ENCODE measurements around the gene PKIG. TPM values are rescaled to one million over a fixed set of nuclear protein-coding genes. Genes with fewer than 3 reads are reported as not detected.
A peak's percentile ranks its signal among the peaks of the same experiment; 100 is the strongest.

Gene PKIG
- total and polyA plus RNA-seq, 9 donors: 37.0 to 114 (median 49.9) TPM

- Histone ChIP-seq H3K4me3 (no peak overlapping the region), H3K27me3 (no peaks in the 10 kb centered on the region), H3K4me1 (ENCODE audit: insufficient read depth) (peaks cover 2% of the 10 kb centered on the region), H3K27ac (no peak overlapping the region), H3K9me3 (no peaks in the 10 kb centered on the region), H3K36me3 (no peaks in the 10 kb centered on the region)
- TF ChIP-seq EP300 (IDR thresholded peaks at IDR 0.05) (no peak), CTCF (IDR thresholded peaks at IDR 0.05) (no peak), POLR2A (IDR thresholded peaks at IDR 0.05) (no peak)
- DNase-seq: no peak
- intact Hi-C loops (cut with DNase I): no loop called here
- 47 to 66% (median 57%) methylated on average over 1 of the region's 1 CpG for WGBS, 3 donors
Measured at GRCh38 chr20:44537993-44538392, 44.4 kb upstream of the PKIG start.

- H3K9me3 ChIP-seq: no peaks in the 10 kb centered on the region
- TF ChIP-seq EP300 (IDR thresholded peaks at IDR 0.05) (no peak), POLR2A (IDR thresholded peaks at IDR 0.05) (no peak), CTCF (IDR thresholded peaks at IDR 0.05) (no peak)
- no peaks in the 10 kb centered on the region for H3K36me3 ChIP-seq
- no peak for DNase-seq
- H3K4me3 ChIP-seq: no peak overlapping the region
- no peak overlapping the region for H3K27ac ChIP-seq
- H3K4me1 ChIP-seq (ENCODE audit: insufficient read depth): peaks cover 2% of the 10 kb centered on the region
- intact Hi-C loops (cut with DNase I): loop anchor here in 1 of 4 donors (10.0 kb wide), 1 partner anchor 64 kb away; no protein-coding TSS in a partner anchor
- 63 to 74% (median 67%) methylated on average over 6 of the region's 6 CpGs for WGBS, 3 donors
- no peaks in the 10 kb centered on the region for H3K27me3 ChIP-seq
Measured at GRCh38 chr20:44540834-44541233, 41.5 kb upstream of the PKIG start.

GRCh38 chr20:44541992-44542391 is 40.4 kb upstream of the PKIG start:
- Histone ChIP-seq H3K9me3 (no peaks in the 10 kb centered on the region), H3K27ac (peak overlapping the region in 1 of 2 donors; percentile 23), H3K36me3 (no peaks in the 10 kb centered on the region), H3K4me1 (ENCODE audit: insufficient read depth) (peaks cover 2% of the 10 kb centered on the region), H3K4me3 (no peak overlapping the region), H3K27me3 (no peaks in the 10 kb centered on the region)
- DNase-seq: no peak
- 20 to 26% (median 25%) methylated on average over 4 of the region's 4 CpGs for WGBS, 3 donors
- intact Hi-C loops (cut with DNase I): loop anchor here in 1 of 4 donors (10.0 kb wide), 1 partner anchor 63 kb away; no protein-coding TSS in a partner anchor
- no peak for TF ChIP-seq CTCF (IDR thresholded peaks at IDR 0.05)
- TF ChIP-seq EP300 (IDR thresholded peaks at IDR 0.05): no peak
- no peak for TF ChIP-seq POLR2A (IDR thresholded peaks at IDR 0.05)

- DNase-seq: no peak
- H3K4me1 ChIP-seq (ENCODE audit: insufficient read depth): peaks cover 5% of the 10 kb centered on the region
- H3K36me3 ChIP-seq: no peaks in the 10 kb centered on the region
- no peak overlapping the region for H3K4me3 ChIP-seq
- no peak for TF ChIP-seq CTCF (IDR thresholded peaks at IDR 0.05)
- TF ChIP-seq POLR2A (IDR thresholded peaks at IDR 0.05): no peak
- no peak for TF ChIP-seq EP300 (IDR thresholded peaks at IDR 0.05)
- no peak overlapping the region for H3K27ac ChIP-seq
- H3K27me3 ChIP-seq: no peaks in the 10 kb centered on the region
- intact Hi-C loops (cut with DNase I): loop anchor here in 1 of 4 donors (10.0 kb wide), 1 partner anchor 62 kb away; no protein-coding TSS in a partner anchor
- 58 to 77% (median 66%) methylated on average over 1 of the region's 1 CpG for WGBS, 3 donors
- H3K9me3 ChIP-seq: no peaks in the 10 kb centered on the region
Measured at GRCh38 chr20:44542890-44543289, 39.5 kb upstream of the PKIG start.

Data from ovary (tissue), 9 donors.